Activated CD4-positive, alpha-beta T cell treated with anti-CD3 and anti-CD28 coated beads for 36 hours (primary cell): ENCODE measurements around the gene NPAS3. TPM values are rescaled to one million over a fixed set of nuclear protein-coding genes. Genes with fewer than 3 reads are reported as not detected.
A peak's percentile ranks its signal among the peaks of the same experiment; 100 is the strongest.

Experiments used
- ATAC-seq: fragments of 200-7000 bp; cut with Tn5 transposase; one replicate; pipeline ENCODE4 v1.10.0; 2021; ENCODE audit warnings: mild to moderate bottlenecking, moderate library complexity
- CTCF ChIA-PET: fragments of 350-600 bp; sonication (Branson Sonifier 250); formaldehyde crosslinking; loops from one replicate; lab custom pipeline; 2021; ENCODE audit warnings: antibody characterized with exemption; lab: Charles Lee
- POLR2A ChIA-PET: fragments of 350-600 bp; sonication (Branson Sonifier 250); formaldehyde crosslinking; loops from one replicate; lab custom pipeline; 2021; ENCODE audit warnings: antibody characterized with exemption, inconsistent platforms; lab: Charles Lee
- DNase-seq: peaks from one replicate; pipeline ENCODE4 v3.0.0-alpha.2; 2020
- H3K27ac Mint-ChIP-seq: one replicate; pipeline ENCODE4 v1.8.0; 2021; ENCODE audit warnings: mixed read lengths
- H3K27me3 Mint-ChIP-seq: one replicate; pipeline ENCODE4 v1.8.0; 2021; ENCODE audit warnings: mixed read lengths
- H3K36me3 Mint-ChIP-seq: one replicate; pipeline ENCODE4 v1.8.0; 2021; ENCODE audit warnings: low read depth, mixed read lengths
- H3K4me1 Mint-ChIP-seq: one replicate; pipeline ENCODE4 v1.8.0; 2021; ENCODE audit warnings: mixed read lengths
- H3K4me3 Mint-ChIP-seq: one replicate; pipeline ENCODE4 v1.8.0; 2021; ENCODE audit warnings: mild to moderate bottlenecking, moderate library complexity, mixed read lengths
- H3K9me3 Mint-ChIP-seq: one replicate; pipeline ENCODE4 v1.8.0; 2021; ENCODE audit warnings: low read depth, mixed read lengths
- intact Hi-C, 2 experiments: fragments of 100-400 bp; cut with DNase I in 1 of 2; cut with micrococcal nuclease in 1 of 2; formaldehyde crosslinking; loops; one replicate each; pipeline versions ENCODE4 v1.14.2 to v1.15.1; 2022 to 2024; cut with DNase I, micrococcal nuclease
- total RNA-seq, 2 experiments: library from RNA; stranded (reverse); gene quantifications; one replicate each; pipeline ENCODE4 v1.2.3, GENCODE V29; 2021

The NPAS3 gene
- total RNA-seq = not detected

DNA sequence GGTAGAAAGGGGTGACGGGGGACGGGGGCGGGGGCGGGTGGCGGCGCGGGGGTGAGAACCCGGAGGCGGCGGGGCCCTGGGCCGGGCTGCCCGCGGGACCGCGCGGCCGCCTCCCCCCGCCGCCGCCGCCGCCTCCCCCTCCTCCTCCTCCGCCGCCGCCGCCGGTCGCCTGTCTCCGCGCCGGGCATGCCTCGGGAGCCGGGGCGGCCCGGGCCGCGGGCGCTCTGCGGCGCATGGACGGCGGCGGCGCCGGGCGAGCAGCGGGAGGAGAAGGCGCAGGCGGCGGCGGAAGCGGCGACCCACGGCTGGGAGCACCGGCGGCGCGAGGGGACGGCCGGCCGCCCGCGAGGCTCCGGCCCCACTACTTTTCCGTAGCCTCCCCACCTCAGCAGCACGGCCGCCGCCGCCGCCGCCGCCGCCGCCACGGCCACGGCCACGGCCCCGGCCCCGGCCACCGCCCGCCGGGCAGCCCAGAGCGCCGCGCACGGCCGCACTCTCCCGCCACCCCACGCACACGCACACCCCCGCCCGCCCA lies at the start of gene NPAS3:
TSS of gene NPAS3 (plus strand) at position 161 of the 535 bp plus-strand sequence.
- H3K4me1 Mint-ChIP-seq = peaks cover 12% of the 10 kb centered on the region
- no peak within 1 kb of the TSS for H3K27ac Mint-ChIP-seq
- H3K27me3 Mint-ChIP-seq = peaks cover 49% of the 10 kb centered on the region
- H3K9me3 Mint-ChIP-seq = no peaks in the 10 kb centered on the region
- ATAC-seq (no peak), DNase-seq (peak; percentile 10)
- POLR2A ChIA-PET = no interaction called here
- H3K4me3 Mint-ChIP-seq = peak within 1 kb of the TSS; percentile 65
- intact Hi-C loops = loop anchor here (5.0 to 10.0 kb wide), 2 partner anchors 364 to 746 kb away; no protein-coding TSS in a partner anchor
- H3K36me3 Mint-ChIP-seq = peaks cover 2% of the 10 kb centered on the region
- CTCF ChIA-PET = no interaction called here

DNA sequence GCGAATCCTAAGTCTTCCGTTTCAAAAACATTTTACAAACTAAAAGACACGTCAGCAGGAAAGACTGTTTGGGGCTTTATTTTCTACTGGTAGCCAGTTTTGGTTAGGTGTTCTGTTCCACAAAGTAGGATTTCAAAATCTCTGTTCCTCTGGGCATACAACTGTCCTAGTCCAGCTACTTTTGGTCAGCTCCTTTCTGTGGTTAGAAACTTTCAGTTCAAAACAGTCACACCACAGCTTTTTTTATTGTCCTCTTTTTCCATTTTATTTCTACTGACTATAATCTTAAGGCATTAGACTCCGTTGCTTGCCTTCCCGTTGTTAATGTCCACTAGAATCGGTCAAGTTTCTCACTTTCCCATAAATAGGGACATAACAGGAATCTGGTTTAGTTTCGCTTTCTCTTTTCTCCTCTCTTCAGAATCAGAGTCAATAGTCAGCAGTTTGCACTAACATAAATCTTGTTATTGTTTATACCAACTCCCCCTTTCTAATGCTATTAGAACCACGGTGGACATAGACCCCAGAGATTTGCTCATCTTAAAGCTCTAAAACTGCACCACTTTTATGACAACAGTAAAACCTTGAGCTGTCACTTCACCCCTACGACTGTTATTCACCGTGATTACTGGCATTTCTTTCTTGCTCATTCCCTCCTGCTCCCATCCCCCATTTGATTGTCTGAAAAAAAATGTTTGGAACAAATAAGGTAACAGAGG lies 41.5 kb upstream of the NPAS3 start:
- Mint-ChIP-seq H3K36me3 (no peaks in the 10 kb centered on the region), H3K27me3 (peaks cover 1% of the 10 kb centered on the region), H3K9me3 (no peaks in the 10 kb centered on the region), H3K4me1 (peaks cover 5% of the 10 kb centered on the region), H3K4me3 (no peak overlapping the region), H3K27ac (no peak overlapping the region)
- CTCF ChIA-PET = no interaction called here
- DNase-seq (no peak), ATAC-seq (no peak)
- intact Hi-C loops = no loop called here
- POLR2A ChIA-PET = no interaction called here

DNA sequence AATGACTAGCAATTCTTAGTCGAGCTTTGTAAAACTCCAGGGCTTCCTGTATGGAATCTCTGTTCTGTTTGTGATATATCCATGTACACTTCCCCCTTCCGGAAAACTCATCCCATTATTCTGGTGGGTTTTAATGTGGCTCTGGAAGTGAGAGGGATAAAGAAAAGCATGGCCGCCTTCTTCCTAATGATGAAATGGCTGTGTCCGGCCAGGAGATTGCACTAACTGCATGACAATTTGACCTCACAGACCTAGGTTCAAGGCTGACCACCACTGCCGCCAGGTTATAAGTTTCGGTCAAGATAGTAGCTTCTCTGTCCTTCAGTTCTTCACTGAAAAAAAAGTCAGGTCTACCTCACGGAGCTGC lies 41.0 kb upstream of the NPAS3 start:
- no peak for ATAC-seq
- POLR2A ChIA-PET = no interaction called here
- Mint-ChIP-seq H3K27ac (no peak overlapping the region), H3K9me3 (no peaks in the 10 kb centered on the region), H3K36me3 (no peaks in the 10 kb centered on the region), H3K27me3 (peaks cover 1% of the 10 kb centered on the region), H3K4me3 (no peak overlapping the region), H3K4me1 (peaks cover 5% of the 10 kb centered on the region)
- DNase-seq = no peak
- CTCF ChIA-PET = no interaction called here
- intact Hi-C loops = no loop called here

DNA sequence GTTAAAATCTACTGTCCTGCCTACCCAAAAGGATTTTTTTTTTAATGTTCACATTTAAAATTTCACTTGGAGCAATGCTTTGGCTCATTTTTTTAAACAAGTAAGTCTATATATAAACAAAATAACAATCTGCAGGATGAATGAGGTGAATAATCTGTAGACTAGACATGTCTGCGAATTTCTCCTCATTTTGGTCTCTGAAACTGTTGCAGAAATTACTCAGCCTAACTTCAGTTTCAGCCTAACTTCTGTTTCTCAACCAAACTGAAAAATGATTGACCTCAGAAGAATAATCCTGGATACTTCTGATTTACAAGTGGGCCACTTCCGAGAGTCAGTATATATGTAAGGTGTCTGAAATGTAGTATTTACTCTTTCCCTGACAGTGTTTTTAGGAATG lies 39.8 kb upstream of the NPAS3 start:
- Mint-ChIP-seq H3K9me3 (no peaks in the 10 kb centered on the region), H3K27ac (no peak overlapping the region)
- CTCF ChIA-PET = interaction anchor here (1.0 kb wide), 1 partner anchor 11 kb away, joined by 3 read pairs; no protein-coding TSS in a partner anchor

DNA sequence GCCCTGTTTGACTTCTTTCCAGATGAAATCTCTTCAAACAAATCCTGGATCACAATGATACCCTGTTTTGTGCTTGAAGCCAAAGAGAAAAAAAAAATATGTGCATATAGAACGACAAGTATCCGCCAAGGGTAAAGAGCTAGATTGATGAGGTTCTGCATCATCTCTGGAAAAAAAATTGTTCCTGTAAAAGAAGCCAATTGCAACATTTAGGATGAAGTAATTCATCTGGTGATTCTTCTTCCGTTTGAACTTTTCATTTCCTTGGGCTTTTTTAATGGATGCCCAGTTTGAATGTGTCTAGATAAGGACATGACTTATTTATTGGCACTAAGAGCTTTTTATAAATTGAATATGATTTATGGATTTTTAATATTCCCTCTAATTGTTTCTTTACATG lies 38.1 kb upstream of the NPAS3 start:
- no peaks in the 10 kb centered on the region for H3K9me3 Mint-ChIP-seq
- ChIA-PET CTCF (no interaction called here), POLR2A (no interaction called here)
- intact Hi-C loops = no loop called here
- no peaks in the 10 kb centered on the region for H3K36me3 Mint-ChIP-seq
- H3K27me3 Mint-ChIP-seq = peaks cover 1% of the 10 kb centered on the region
- H3K4me1 Mint-ChIP-seq = peaks cover 5% of the 10 kb centered on the region
- no peak overlapping the region for H3K27ac Mint-ChIP-seq
- ATAC-seq (no peak), DNase-seq (no peak)
- no peak overlapping the region for H3K4me3 Mint-ChIP-seq

More for the DNA sequence above, 39.8 kb upstream of the NPAS3 start:
- Mint-ChIP-seq H3K4me3 (no peak overlapping the region), H3K36me3 (no peaks in the 10 kb centered on the region), H3K4me1 (peaks cover 5% of the 10 kb centered on the region), H3K27me3 (peaks cover 1% of the 10 kb centered on the region)
- POLR2A ChIA-PET = no interaction called here
- intact Hi-C loops = no loop called here
- ATAC-seq (no peak), DNase-seq (no peak)

DNA sequence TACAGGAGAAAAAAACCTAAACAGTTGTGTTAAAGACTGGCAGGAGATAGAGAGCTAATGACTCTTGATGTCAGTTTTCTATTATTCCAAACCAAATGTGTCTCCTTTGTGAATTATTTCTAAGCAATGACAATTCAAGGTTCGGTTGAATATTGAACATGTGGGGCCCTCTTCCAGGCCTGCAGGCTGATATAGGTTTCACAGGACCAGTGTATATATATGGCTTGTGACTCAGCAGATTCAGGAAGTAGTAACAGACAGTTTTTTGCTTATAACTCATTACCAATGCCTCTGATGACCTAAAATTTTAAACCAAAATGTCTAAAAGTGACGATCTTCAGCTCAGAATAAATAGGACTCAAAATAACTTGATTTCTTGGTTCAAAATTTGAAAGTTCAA lies 33.7 kb upstream of the NPAS3 start:
- peaks cover 3% of the 10 kb centered on the region for H3K27me3 Mint-ChIP-seq
- DNase-seq (no peak), ATAC-seq (no peak)
- H3K9me3 Mint-ChIP-seq = no peaks in the 10 kb centered on the region
- POLR2A ChIA-PET = no interaction called here
- no peaks in the 10 kb centered on the region for H3K4me1 Mint-ChIP-seq
- H3K4me3 Mint-ChIP-seq = no peak overlapping the region
- intact Hi-C loops = no loop called here
- H3K36me3 Mint-ChIP-seq = no peaks in the 10 kb centered on the region
- no peak overlapping the region for H3K27ac Mint-ChIP-seq
- CTCF ChIA-PET = no interaction called here

DNA sequence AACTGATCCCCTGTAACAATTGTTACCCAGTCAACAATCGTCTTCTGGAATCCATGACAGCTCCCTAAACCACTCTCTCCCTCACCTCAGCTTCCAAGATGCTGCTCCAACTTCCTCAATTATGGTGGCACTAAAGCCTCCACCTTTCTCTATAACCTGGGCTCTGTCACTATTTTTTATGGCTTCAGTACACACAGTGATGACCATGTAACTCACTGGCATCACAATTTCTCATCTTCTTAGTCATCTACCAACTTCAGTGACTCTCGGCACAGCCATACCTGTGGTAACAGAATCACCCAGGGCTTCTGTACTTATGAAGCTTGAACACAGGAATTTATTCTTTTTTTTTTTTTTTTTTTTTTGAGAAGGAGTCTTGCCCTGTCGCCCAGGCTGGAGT lies 32.0 kb upstream of the NPAS3 start:
- DNase-seq = no peak
- no peak for ATAC-seq
- CTCF ChIA-PET = no interaction called here
- no peaks in the 10 kb centered on the region for H3K9me3 Mint-ChIP-seq
- H3K27ac Mint-ChIP-seq = no peak overlapping the region
- peaks cover 5% of the 10 kb centered on the region for H3K27me3 Mint-ChIP-seq
- H3K4me1 Mint-ChIP-seq = no peaks in the 10 kb centered on the region
- H3K4me3 Mint-ChIP-seq = no peak overlapping the region
- no peaks in the 10 kb centered on the region for H3K36me3 Mint-ChIP-seq
- POLR2A ChIA-PET = no interaction called here
- intact Hi-C loops = no loop called here

DNA sequence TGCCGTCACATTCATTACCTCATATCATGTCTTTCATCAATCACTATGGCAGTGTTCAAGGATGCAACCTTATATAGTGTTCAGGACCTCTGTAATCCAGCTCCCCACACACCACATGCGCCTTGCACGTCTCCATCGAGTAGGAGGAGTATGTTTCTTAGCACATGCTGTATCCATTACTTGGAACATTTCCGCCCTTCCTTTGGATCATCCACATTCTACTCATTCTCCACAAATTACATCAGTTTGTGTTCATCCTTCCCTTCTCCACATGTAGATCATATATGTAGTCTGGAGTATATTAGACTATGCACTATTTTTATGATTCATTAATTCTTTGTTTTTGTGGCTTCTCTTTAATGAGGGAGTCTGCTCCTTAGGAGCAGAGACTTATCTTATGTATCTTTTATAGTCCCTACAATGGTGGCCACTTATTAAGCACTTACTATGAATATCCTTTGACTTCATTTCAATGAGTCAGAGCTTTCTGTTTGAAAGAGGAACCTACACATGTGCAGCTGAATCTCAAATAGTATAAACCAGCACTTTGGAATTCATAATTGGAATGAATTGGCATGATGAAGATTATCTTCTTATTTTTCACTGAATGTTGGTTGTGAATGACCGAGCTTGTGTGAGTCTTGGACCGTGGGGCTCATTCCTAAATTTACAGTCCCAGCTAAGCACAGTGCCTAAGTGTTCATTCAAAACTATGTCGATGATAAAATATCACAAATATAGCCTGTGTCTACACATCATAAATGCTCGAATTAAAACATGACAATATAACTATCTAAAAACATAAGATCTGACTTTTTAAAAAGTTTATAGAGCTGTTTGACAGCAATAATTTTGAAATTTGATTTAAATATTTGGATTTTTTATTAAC lies 30.2 kb upstream of the NPAS3 start:
- DNase-seq (no peak), ATAC-seq (no peak)
- Mint-ChIP-seq H3K36me3 (no peaks in the 10 kb centered on the region), H3K27ac (no peak overlapping the region), H3K27me3 (peaks cover 5% of the 10 kb centered on the region), H3K4me1 (no peaks in the 10 kb centered on the region), H3K4me3 (no peak overlapping the region), H3K9me3 (no peaks in the 10 kb centered on the region)
- CTCF ChIA-PET = no interaction called here
- intact Hi-C loops = no loop called here
- POLR2A ChIA-PET = no interaction called here

DNA sequence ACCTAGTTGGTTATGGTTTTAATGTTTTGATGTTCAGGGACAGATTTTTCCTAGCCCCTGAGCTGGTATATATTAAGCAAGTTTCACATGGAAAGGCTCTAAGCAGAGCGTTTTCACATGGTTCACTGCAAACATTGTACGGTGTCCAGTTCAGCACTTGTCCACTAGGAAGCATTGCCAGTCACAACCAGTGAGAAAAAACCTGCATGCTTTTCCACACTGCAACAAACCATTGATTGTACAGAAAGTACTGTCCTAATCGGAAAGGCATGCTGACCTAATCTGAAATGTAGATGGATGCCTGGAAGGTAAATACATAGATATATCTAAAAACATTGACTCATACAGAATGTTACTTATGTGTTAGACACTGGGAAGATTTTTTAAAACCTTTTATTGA lies 25.0 kb upstream of the NPAS3 start:
- H3K36me3 Mint-ChIP-seq = no peaks in the 10 kb centered on the region
- DNase-seq (no peak), ATAC-seq (no peak)
- H3K27ac Mint-ChIP-seq = no peak overlapping the region
- CTCF ChIA-PET = no interaction called here
- peaks cover 2% of the 10 kb centered on the region for H3K27me3 Mint-ChIP-seq
- H3K4me1 Mint-ChIP-seq = no peaks in the 10 kb centered on the region
- H3K9me3 Mint-ChIP-seq = no peaks in the 10 kb centered on the region
- POLR2A ChIA-PET = no interaction called here
- H3K4me3 Mint-ChIP-seq = no peak overlapping the region
- intact Hi-C loops = no loop called here

DNA sequence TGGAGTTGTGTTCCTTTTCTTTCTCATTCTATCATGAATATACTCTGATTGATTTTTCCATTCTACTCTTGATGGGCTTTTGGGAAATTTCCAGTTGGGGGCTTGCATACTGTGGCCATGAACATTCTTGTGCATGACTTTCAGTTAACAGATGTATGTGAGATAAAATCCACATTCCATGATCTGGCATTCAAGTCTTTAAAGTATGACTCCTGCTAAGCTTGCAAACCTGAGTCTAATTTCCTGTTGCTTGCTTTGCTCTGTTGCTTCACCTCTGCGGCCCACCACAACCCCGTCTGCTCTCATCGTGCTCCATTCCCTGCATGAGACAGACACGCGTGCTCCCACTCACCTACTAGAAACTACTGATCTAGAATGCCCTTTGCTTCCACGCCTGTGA lies 24.3 kb upstream of the NPAS3 start:
- Mint-ChIP-seq H3K4me1 (no peaks in the 10 kb centered on the region), H3K4me3 (no peak overlapping the region), H3K36me3 (no peaks in the 10 kb centered on the region), H3K9me3 (no peaks in the 10 kb centered on the region), H3K27me3 (peaks cover 2% of the 10 kb centered on the region), H3K27ac (no peak overlapping the region)
- intact Hi-C loops = no loop called here
- ChIA-PET CTCF (no interaction called here), POLR2A (no interaction called here)
- ATAC-seq (no peak), DNase-seq (no peak)

DNA sequence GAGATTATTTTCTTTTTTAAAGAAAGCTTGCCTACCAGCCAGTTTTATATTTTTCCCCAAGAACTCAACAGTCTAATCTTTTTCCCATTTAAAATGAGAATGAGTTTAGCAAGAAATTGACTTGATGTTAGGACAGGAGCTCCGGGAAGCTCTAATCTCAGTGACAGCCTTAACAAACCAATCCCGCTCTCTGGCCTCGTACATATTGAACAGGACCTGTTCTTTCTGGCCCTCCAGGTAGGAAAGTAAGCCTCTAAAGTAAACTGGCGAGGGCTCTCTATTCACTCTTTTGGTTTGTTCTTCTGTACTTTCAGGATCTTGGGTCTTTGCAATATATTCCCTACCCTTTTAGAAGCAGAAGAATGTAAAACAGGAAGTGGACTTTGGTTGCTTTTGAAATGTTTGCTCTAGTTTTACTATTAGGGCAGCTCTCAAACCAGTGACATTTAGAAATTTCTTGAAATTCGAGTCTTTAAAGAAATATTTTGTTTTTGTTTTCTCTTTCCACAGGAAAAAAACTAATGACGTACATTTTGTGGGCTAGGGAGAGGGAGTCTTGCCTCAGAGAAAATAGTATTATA lies 17.9 kb upstream of the NPAS3 start:
- no peak for ATAC-seq
- H3K27ac Mint-ChIP-seq = no peak overlapping the region
- POLR2A ChIA-PET = no interaction called here

More for the DNA sequence above, 17.9 kb upstream of the NPAS3 start:
- Mint-ChIP-seq H3K36me3 (no peaks in the 10 kb centered on the region), H3K4me1 (no peaks in the 10 kb centered on the region), H3K27me3 (peaks cover 1% of the 10 kb centered on the region), H3K9me3 (peaks cover 3% of the 10 kb centered on the region), H3K4me3 (no peak overlapping the region)
- DNase-seq = no peak
- intact Hi-C loops = no loop called here
- CTCF ChIA-PET = interaction anchor here (0.6 to 0.7 kb wide), 3 partner anchors 18 to 1928 kb away, joined by 3 to 4 read pairs (median 3); no protein-coding TSS in a partner anchor
